ENCODE results near the gene RBM42. TPM values are rescaled to one million over a fixed set of nuclear protein-coding genes. Genes with fewer than 3 reads are reported as not detected.

RBM42 gene
- total RNA-seq, 2 experiments from 2014 or later, result 99.5 to 102 TPM

DNA sequence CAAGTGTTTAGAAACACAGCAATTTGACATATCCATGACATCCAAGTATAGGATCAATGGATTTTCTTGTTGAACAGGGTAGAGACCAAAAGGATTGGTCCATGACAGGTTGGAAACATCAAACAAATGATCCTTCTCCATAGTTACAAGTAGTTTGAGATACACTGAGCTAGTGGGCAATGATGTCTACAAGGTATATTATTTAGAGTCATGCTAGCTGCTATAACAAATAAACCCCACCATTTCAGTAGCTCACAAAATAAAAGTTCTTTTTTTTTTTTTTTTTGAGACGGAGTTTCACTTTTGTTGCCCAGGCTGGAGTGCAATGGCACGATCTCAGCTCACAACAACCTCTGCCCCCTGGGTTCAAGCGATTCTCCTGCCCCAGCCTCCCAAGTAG lies 21.2 kb upstream of the RBM42 start:
- ChIA-PET POLR2A (interaction anchor here (1.3 to 1.4 kb wide), 2 partner anchors 36 to 41 kb away, joined by 3 to 5 read pairs; partner anchors contain the start of gene COX6B1), CTCF (interaction anchor here (1.0 to 1.1 kb wide), 2 partner anchors 15 to 97 kb away, joined by 3 read pairs; no protein-coding TSS in a partner anchor)
- Mint-ChIP-seq H3K27ac (no peak overlapping the region), H3K4me1 (peaks cover 35% of the 10 kb centered on the region), H3K9me3 (peaks cover 18% of the 10 kb centered on the region), H3K36me3 (ENCODE audit: low read depth) (peaks cover 14% of the 10 kb centered on the region), H3K27me3 (no peaks in the 10 kb centered on the region), H3K4me3 (no peak overlapping the region)
- no peak for DNase-seq

DNA sequence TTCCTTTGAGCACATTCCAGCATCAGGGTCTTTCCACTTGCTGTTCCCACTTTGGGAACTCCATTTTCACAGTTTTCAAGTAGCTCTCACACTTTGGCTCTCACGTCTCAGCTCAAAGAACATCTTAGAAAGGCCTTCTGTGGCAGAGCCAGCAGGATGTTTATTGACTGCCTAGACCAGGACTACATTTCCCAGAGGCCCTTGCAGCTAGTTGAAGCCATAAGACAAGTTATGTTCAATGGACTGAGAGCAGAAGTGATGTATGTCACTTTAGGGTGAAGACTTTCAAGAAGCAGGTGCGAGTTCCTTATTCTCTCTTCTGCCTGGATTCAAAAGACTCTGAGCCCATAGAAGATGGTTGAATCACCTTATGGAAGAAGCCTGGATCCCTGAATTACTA lies 20.6 kb upstream of the RBM42 start:
- no peak overlapping the region for H3K4me3 Mint-ChIP-seq
- POLR2A ChIA-PET, result interaction anchor here (0.8 to 1.4 kb wide), 3 partner anchors 21 to 40 kb away, joined by 3 to 5 read pairs (median 3); partner anchors contain the start of gene COX6B1
- CTCF ChIA-PET, result interaction anchor here (1.0 to 1.1 kb wide), 2 partner anchors 16 to 98 kb away, joined by 3 read pairs; no protein-coding TSS in a partner anchor
- no peak for DNase-seq
- no peaks in the 10 kb centered on the region for H3K27me3 Mint-ChIP-seq
- peak overlapping the region; percentile 18 for H3K27ac Mint-ChIP-seq
- peaks cover 39% of the 10 kb centered on the region for H3K4me1 Mint-ChIP-seq
- peaks cover 14% of the 10 kb centered on the region for H3K36me3 Mint-ChIP-seq (ENCODE audit: low read depth)
- peaks cover 18% of the 10 kb centered on the region for H3K9me3 Mint-ChIP-seq

DNA sequence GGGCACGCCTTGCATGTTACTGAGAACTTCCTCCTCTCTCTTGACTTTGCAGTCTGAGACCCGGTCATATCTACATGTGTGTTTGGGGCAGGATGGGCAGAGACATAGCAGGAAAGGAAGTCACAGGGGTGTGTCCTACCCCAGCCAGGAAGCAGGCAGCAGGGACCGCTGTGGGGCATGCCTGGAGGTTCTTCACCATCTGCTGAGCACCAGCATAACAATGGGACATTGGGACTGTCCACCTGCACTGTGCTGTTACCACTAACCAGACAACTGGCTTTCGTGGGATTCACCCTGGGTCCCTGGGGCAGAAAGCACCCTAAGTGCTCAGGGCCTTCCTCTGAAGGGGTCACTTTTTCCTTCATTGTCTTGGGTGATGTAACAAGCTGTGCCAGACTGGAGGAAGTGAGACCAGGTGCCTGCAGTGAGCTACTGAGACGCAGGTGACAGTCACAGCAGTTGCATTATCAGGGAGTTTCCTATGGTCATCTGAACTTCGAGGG lies 18.9 kb upstream of the RBM42 start:
- DNase-seq, result peak; percentile 68
- peaks cover 18% of the 10 kb centered on the region for H3K9me3 Mint-ChIP-seq
- POLR2A ChIA-PET, result interaction anchor here (1.2 to 1.6 kb wide), 6 partner anchors 14 to 147 kb away, joined by 3 to 6 read pairs (median 4); partner anchors contain the start of gene COX6B1
- H3K27ac Mint-ChIP-seq, result peak overlapping the region; percentile 89
- no peaks in the 10 kb centered on the region for H3K27me3 Mint-ChIP-seq
- H3K4me1 Mint-ChIP-seq, result peaks cover 49% of the 10 kb centered on the region
- H3K36me3 Mint-ChIP-seq (ENCODE audit: low read depth), result peaks cover 18% of the 10 kb centered on the region
- CTCF ChIA-PET, result interaction anchor here (1.1 to 3.0 kb wide), 5 partner anchors 18 to 468 kb away, joined by 3 to 13 read pairs (median 5); partner anchors contain the start of gene COX6B1
- H3K4me3 Mint-ChIP-seq, result peak overlapping the region; percentile 54

DNA sequence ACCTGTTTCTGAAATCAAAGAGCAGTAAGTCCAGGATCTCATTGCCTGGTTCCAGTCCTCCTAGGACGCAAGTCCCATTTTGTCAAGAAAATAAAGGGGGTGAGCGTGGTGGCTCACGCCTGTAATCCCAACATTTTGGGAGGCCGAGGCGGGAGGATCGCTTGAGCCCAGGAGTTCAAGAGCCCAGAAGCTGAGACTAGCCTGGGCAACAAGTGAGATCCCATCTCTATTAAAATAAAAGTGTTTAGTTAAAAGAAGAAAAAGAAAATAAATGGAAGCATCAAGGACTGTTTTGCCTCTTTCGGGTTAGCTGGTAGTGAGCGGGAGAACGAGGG lies 16.6 kb upstream of the RBM42 start:
- Mint-ChIP-seq H3K4me3 (peak overlapping the region; percentile 84), H3K9me3 (peaks cover 11% of the 10 kb centered on the region), H3K27ac (peak overlapping the region; percentile 86), H3K4me1 (peaks cover 49% of the 10 kb centered on the region), H3K27me3 (no peaks in the 10 kb centered on the region), H3K36me3 (ENCODE audit: low read depth) (peaks cover 27% of the 10 kb centered on the region)
- POLR2A ChIA-PET, result interaction anchor here (1.0 to 3.4 kb wide), 10 partner anchors 10 to 100 kb away, joined by 3 to 24 read pairs (median 6); partner anchors contain the start of genes COX6B1 and RBM42
- CTCF ChIA-PET, result interaction anchor here (1.3 to 1.9 kb wide), 4 partner anchors 25 to 64 kb away, joined by 5 to 11 read pairs (median 7); partner anchors contain the start of gene COX6B1
- DNase-seq, result no peak

DNA sequence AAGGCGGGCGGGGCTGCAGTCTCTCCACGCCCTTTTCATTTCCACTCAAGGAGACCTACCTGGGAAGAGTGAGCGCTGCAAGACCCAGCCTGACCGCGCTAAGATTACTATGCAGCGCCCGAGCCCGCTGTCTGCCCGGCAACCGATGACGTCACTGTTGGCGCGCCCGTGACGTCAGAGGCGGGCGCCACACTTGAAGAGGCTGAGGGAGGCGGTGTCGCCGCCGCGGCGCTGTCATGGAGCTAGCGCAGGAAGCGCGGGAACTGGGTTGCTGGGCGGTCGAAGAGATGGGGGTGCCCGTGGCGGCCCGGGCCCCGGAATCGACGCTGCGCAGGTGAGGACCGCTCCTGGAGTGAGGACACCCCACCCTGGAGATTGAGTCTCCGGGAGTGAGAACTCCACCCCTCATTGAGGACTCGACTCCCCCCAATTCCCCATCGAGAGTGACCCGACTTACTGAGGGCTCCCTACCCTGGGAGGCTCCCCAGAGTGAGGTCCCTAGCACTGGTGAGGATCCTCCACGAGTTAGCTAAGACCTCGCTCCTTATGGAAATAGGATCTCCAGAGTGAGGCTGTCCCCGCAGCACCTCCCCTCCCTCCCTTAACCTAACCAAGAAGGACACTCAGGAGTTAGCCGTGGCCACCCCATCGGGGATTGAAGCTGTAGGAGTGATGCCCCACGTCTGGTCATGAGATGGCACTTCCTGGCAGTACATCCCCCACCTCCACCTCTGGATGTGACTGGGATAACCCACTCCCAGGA lies 16.1 kb upstream of the RBM42 start, which contains the start of gene HAUS5:
Gene HAUS5, plus strand, starts transcription at position 177 of the 763 bp plus-strand sequence. Its CDS starts 60 bp downstream, at position 237.
- no peaks in the 10 kb centered on the region for H3K27me3 Mint-ChIP-seq
- POLR2A ChIA-PET, result interaction anchor here (0.9 to 3.4 kb wide), 13 partner anchors 10 to 106 kb away, joined by 3 to 24 read pairs (median 5); partner anchors contain the start of genes COX6B1 and RBM42

DNA sequence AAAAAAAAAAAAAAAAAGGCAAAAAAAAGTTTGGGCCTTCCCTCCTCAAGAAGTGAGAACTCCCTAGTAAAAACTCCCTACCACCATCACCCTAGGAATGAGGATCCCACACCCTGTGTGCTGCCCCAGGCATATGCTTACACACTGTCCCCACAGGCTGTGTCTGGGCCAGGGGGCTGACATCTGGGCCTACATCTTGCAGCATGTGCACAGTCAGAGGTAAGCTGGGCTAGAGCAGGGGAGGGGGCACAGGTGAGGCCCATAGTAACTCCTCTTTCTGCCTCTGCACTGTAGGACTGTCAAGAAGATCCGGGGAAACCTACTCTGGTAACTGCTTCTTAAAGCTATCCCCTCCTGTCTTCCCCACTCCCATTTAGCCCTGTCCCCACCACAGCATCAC lies 15.3 kb upstream of the RBM42 start:
- CTCF ChIA-PET, result interaction anchor here (1.1 to 1.9 kb wide), 4 partner anchors 30 to 103 kb away, joined by 3 to 11 read pairs (median 6); partner anchors contain the start of gene COX6B1
- peaks cover 45% of the 10 kb centered on the region for H3K4me1 Mint-ChIP-seq
- H3K9me3 Mint-ChIP-seq, result peaks cover 2% of the 10 kb centered on the region
- DNase-seq, result no peak
- no peaks in the 10 kb centered on the region for H3K27me3 Mint-ChIP-seq
- peaks cover 19% of the 10 kb centered on the region for H3K36me3 Mint-ChIP-seq (ENCODE audit: low read depth)
- H3K27ac Mint-ChIP-seq, result peak overlapping the region; percentile 86
- H3K4me3 Mint-ChIP-seq, result peak overlapping the region; percentile 84
- POLR2A ChIA-PET, result interaction anchor here (1.1 to 3.4 kb wide), 10 partner anchors 9 to 105 kb away, joined by 3 to 24 read pairs (median 6); partner anchors contain the start of genes COX6B1 and RBM42

More for the DNA sequence above, 16.1 kb upstream of the RBM42 start, which contains the start of gene HAUS5:
- peak within 1 kb of the TSS; percentile 86 for H3K27ac Mint-ChIP-seq
- peak; percentile 97 for DNase-seq
- peaks cover 7% of the 10 kb centered on the region for H3K9me3 Mint-ChIP-seq
- CTCF ChIA-PET, result interaction anchor here (0.6 to 1.9 kb wide), 6 partner anchors 24 to 1043 kb away, joined by 3 to 11 read pairs (median 6); partner anchors contain the start of gene COX6B1
- H3K4me1 Mint-ChIP-seq, result peaks cover 49% of the 10 kb centered on the region
- H3K36me3 Mint-ChIP-seq (ENCODE audit: low read depth), result peaks cover 24% of the 10 kb centered on the region
- peak within 1 kb of the TSS; percentile 84 for H3K4me3 Mint-ChIP-seq

DNA sequence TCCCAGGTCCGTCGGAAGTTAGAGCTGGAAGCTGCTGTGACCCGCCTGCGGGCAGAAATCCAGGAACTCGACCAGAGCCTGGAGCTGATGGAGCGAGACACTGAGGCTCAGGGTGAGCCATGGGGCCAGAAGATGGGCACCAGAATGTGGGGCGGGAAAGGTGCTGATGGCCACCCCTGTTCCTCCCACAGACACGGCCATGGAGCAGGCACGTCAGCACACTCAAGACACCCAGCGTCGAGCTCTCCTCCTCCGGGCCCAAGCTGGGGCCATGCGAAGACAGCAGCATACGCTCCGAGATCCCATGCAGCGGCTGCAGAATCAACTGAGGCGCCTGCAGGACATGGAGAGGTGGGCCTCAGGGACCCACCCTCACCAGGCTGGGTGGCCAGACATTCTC lies 13.8 kb upstream of the RBM42 start:
- peaks cover 33% of the 10 kb centered on the region for H3K4me1 Mint-ChIP-seq
- no peak overlapping the region for H3K27ac Mint-ChIP-seq
- CTCF ChIA-PET, result no interaction called here
- no peaks in the 10 kb centered on the region for H3K9me3 Mint-ChIP-seq
- H3K36me3 Mint-ChIP-seq (ENCODE audit: low read depth), result peaks cover 20% of the 10 kb centered on the region
- POLR2A ChIA-PET, result interaction anchor here (1.2 kb wide), 1 partner anchor 9 kb away, joined by 3 read pairs; no protein-coding TSS in a partner anchor
- no peaks in the 10 kb centered on the region for H3K27me3 Mint-ChIP-seq
- no peak for DNase-seq
- H3K4me3 Mint-ChIP-seq, result no peak overlapping the region

DNA sequence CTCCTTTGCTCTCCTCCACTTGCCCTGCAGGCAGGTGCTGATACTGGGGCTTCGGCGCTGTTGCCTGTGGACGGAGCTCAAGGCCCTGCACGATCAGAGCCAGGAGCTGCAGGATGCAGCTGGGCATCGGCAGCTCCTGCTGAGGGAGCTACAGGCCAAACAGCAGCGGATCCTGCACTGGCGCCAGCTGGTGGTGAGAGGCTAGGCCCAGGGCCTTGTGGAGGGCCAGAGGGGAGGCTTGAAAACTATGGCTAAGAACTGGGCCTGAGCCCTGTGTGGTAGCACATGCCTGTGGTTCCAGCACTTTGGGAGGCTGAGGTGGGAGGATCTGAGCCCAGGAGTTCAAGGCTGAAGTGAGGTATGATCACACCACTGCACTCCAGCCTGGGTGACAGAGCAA lies 10.0 kb upstream of the RBM42 start:
- Mint-ChIP-seq H3K36me3 (ENCODE audit: low read depth) (peaks cover 34% of the 10 kb centered on the region), H3K4me1 (peaks cover 5% of the 10 kb centered on the region), H3K27ac (no peak overlapping the region), H3K4me3 (no peak overlapping the region), H3K9me3 (no peaks in the 10 kb centered on the region), H3K27me3 (no peaks in the 10 kb centered on the region)
- ChIA-PET CTCF (interaction anchor here (0.5 kb wide), 1 partner anchor 103 kb away, joined by 3 read pairs; no protein-coding TSS in a partner anchor), POLR2A (no interaction called here)
- no peak for DNase-seq

DNA sequence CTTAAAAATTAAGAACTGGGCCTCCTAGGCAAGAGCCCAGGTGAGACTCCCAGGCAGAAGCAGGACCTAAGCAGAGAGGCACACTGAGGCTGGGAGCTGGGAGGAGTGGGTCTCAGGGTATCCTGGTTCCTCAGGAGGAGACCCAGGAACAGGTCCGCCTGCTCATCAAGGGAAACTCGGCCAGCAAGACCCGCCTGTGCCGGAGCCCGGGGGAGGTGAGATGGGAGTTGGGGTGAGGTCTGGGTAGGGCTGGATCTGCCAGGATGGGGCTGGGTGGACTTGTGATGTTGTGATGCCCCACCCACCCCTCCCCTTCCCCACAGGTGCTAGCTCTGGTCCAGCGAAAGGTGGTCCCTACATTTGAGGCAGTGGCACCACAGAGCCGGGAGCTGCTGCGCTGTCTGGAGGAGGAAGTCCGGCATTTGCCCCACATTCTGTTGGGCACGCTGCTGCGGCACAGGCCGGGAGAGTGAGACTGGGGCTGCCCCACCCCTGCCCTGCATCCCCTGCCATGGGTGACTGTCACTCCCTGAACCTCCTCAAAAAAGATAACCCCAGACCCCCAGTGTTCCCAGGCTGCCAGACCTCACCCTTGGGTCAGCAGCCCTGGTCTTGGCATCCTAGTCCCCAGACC lies 9.4 kb upstream of the RBM42 start:
- no peaks in the 10 kb centered on the region for H3K9me3 Mint-ChIP-seq
- H3K36me3 Mint-ChIP-seq (ENCODE audit: low read depth), result peaks cover 34% of the 10 kb centered on the region
- no peak overlapping the region for H3K27ac Mint-ChIP-seq
- H3K4me1 Mint-ChIP-seq, result peaks cover 3% of the 10 kb centered on the region
- no peaks in the 10 kb centered on the region for H3K27me3 Mint-ChIP-seq
- no peak for DNase-seq
- ChIA-PET CTCF (interaction anchor here (0.5 kb wide), 1 partner anchor 103 kb away, joined by 3 read pairs; no protein-coding TSS in a partner anchor), POLR2A (no interaction called here)
- H3K4me3 Mint-ChIP-seq, result no peak overlapping the region

DNA sequence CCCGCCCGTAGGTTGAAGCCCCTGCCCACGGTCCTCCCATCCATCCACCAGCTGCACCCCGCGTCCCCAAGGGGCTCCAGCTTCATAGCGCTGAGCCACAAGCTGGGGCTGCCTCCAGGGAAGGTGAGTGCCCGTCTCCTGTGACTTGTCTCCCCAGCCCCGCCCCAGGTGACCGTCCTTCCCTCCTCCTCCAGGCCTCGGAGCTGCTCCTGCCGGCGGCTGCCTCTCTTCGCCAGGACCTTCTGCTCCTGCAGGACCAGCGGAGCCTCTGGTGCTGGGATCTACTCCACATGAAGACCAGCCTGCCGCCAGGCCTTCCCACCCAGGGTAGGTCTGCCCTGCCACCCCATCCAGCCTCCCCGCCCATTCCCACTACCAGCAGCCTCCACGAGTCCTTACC lies 8.8 kb upstream of the RBM42 start:
- no peak for DNase-seq
- no peaks in the 10 kb centered on the region for H3K27me3 Mint-ChIP-seq
- no peaks in the 10 kb centered on the region for H3K4me1 Mint-ChIP-seq
- no peak overlapping the region for H3K4me3 Mint-ChIP-seq
- no peaks in the 10 kb centered on the region for H3K9me3 Mint-ChIP-seq
- peaks cover 29% of the 10 kb centered on the region for H3K36me3 Mint-ChIP-seq (ENCODE audit: low read depth)
- CTCF ChIA-PET, result no interaction called here
- POLR2A ChIA-PET, result interaction anchor here (4.5 kb wide), 1 partner anchor 7 kb away, joined by 24 read pairs; the partner anchor contains the start of gene HAUS5
- no peak overlapping the region for H3K27ac Mint-ChIP-seq

DNA sequence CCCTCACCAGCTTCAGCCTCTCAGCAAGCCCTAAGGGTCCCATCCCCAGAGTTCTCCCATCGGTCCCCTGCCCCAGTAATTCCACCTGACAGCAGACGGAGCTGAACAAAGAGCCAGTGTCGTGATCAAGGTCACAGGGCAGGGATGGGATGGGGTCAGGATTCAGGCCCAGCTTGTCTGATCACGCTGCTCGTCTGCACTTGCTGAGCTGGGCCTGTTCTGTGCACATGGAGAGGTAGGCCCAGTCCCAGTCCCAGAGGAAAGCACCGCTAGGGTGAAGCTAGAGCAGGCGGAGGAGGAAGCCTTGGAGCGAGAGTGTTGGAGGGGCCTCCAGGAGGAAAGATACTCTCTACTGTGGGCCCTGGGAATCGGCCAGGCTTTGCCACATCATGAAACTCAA lies 7.1 kb upstream of the RBM42 start:
- no peaks in the 10 kb centered on the region for H3K9me3 Mint-ChIP-seq
- ChIA-PET POLR2A (interaction anchor here (1.2 to 4.5 kb wide), 2 partner anchors 9 to 22 kb away, joined by 4 to 24 read pairs; partner anchors contain the start of gene HAUS5), CTCF (no interaction called here)
- peaks cover 21% of the 10 kb centered on the region for H3K36me3 Mint-ChIP-seq (ENCODE audit: low read depth)
- H3K27me3 Mint-ChIP-seq, result no peaks in the 10 kb centered on the region
- H3K4me3 Mint-ChIP-seq, result no peak overlapping the region
- H3K27ac Mint-ChIP-seq, result no peak overlapping the region
- H3K4me1 Mint-ChIP-seq, result peaks cover 2% of the 10 kb centered on the region
- DNase-seq, result no peak

DNA sequence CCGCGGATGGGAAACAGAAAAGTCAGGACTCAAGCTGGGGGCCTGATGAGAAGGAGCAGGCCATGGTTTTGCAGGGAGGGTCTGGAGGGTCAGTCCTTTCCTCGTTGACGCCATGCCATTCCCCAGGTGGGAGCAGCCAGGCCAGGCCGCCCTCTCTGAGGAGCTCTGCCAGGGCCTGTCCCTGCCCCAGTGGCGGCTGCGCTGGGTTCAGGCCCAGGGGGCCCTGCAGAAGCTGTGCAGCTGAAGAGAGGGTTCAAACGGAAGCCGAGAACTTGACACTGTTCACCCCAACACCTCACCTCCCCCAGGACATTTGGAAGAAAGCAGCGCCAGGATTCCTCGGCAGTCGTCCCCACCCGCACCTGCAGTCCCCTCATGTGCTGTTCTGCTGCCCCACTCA lies 6.1 kb upstream of the RBM42 start:
- ChIA-PET POLR2A (interaction anchor here (1.2 to 4.5 kb wide), 2 partner anchors 10 to 21 kb away, joined by 4 to 24 read pairs; partner anchors contain the start of gene HAUS5), CTCF (no interaction called here)
- DNase-seq, result no peak
- H3K27ac Mint-ChIP-seq, result no peak overlapping the region
- no peaks in the 10 kb centered on the region for H3K27me3 Mint-ChIP-seq
- no peak overlapping the region for H3K4me3 Mint-ChIP-seq
- peaks cover 21% of the 10 kb centered on the region for H3K36me3 Mint-ChIP-seq (ENCODE audit: low read depth)
- H3K4me1 Mint-ChIP-seq, result peaks cover 2% of the 10 kb centered on the region
- H3K9me3 Mint-ChIP-seq, result no peaks in the 10 kb centered on the region
